IPS-20b (cell line): ENCODE data around the gene NANP.
"Not testable (repeated sequence)": the region's sequence is repeated elsewhere in the genome, so short reads cannot be mapped to it uniquely, and the experiment has no call there.

Experiments
- H3K27ac ChIP-seq: one replicate; pipeline ENCODE4 v1.5.1; 2013; ENCODE audit warnings: low read length
- H3K27me3 ChIP-seq: 2 replicates; pipeline ENCODE4 v1.6.1; 2013; ENCODE audit warnings: mild to moderate bottlenecking, low read length, inconsistent platforms; ENCODE audit not compliant: insufficient read depth
- H3K36me3 ChIP-seq: 2 replicates; pipeline ENCODE4 v1.6.1; 2013; ENCODE audit warnings: low read depth, mild to moderate bottlenecking, inconsistent platforms, low read length, moderate library complexity; ENCODE audit not compliant: insufficient read depth
- H3K4me1 ChIP-seq: 2 replicates; pipeline ENCODE4 v1.6.1; 2013; ENCODE audit warnings: mild to moderate bottlenecking, control low read depth, inconsistent platforms, low read length, moderate library complexity; ENCODE audit not compliant: insufficient read depth
- H3K4me3 ChIP-seq: 2 replicates; pipeline ENCODE4 v1.5.1; 2013; ENCODE audit warnings: mild to moderate bottlenecking, low read length, inconsistent platforms
- H3K9ac ChIP-seq: 2 replicates; pipeline ENCODE4 v1.6.1; 2013; ENCODE audit warnings: low read depth, mild to moderate bottlenecking, inconsistent platforms, low read length, moderate library complexity
- H3K9me3 ChIP-seq: 2 replicates; pipeline ENCODE4 v1.6.1; 2013; ENCODE audit warnings: mild to moderate bottlenecking, low read depth, low read length, inconsistent platforms; ENCODE audit not compliant: insufficient read depth

NANP gene

DNA sequence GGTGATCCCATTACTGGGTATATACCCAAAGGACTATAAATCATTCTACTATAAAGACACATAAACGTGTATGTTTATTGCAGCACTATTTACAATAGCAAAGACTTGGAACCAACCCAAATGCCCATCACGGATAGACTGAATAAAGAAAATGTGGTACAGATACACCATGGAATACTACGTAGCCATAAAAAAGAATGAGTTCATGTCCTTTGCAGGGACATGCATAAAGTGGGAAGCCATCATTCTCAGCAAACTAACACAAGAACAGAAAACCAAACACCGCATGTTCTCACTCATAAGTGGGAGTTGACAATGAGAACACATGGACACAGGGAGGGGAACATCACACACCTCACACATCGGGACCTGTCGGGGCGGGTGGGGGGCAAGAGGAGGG is 40.2 kb downstream of the NANP start:
- not testable (repeated sequence) for H3K9me3 ChIP-seq, H3K27ac ChIP-seq
- peak overlapping the region; percentile 99; the same call in 1 of the 2 replicates for H3K4me3 ChIP-seq

GRCh38 chr20:25580711-25581110 is 43.1 kb downstream of the NANP start:
- Histone ChIP-seq H3K27ac (no peak overlapping the region), H3K4me3 (no peak overlapping the region), H3K36me3 (peaks cover 32% of the 10 kb centered on the region), H3K27me3 (no peaks in the 10 kb centered on the region; the same call in 1 of the 2 replicates), H3K4me1 (peaks cover 11% of the 10 kb centered on the region; the same call in 1 of the 2 replicates), H3K9ac (no peak overlapping the region), H3K9me3 (no peaks in the 10 kb centered on the region)

More for the DNA sequence above, 40.2 kb downstream of the NANP start:
- not testable (repeated sequence) for H3K9ac ChIP-seq, H3K27me3 ChIP-seq
- H3K4me1 ChIP-seq = peaks cover 11% of the 10 kb centered on the region; the same call in 1 of the 2 replicates
- peaks cover 19% of the 10 kb centered on the region for H3K36me3 ChIP-seq

- Histone ChIP-seq H3K4me3 (no peak overlapping the region), H3K36me3 (peaks cover 32% of the 10 kb centered on the region), H3K9me3 (no peaks in the 10 kb centered on the region), H3K4me1 (peaks cover 11% of the 10 kb centered on the region; the same call in 1 of the 2 replicates), H3K27ac (no peak overlapping the region), H3K27me3 (no peaks in the 10 kb centered on the region), H3K9ac (no peak overlapping the region)
Observed at GRCh38 chr20:25579081-25579770, 44.6 kb downstream of the NANP start.

- no peaks in the 10 kb centered on the region for H3K27me3 ChIP-seq
- H3K36me3 ChIP-seq = peaks cover 41% of the 10 kb centered on the region
- H3K9ac ChIP-seq = no peak overlapping the region
- H3K4me1 ChIP-seq = peaks cover 11% of the 10 kb centered on the region; the same call in 1 of the 2 replicates
- no peaks in the 10 kb centered on the region for H3K9me3 ChIP-seq
- H3K27ac ChIP-seq = no peak overlapping the region
- no peak overlapping the region for H3K4me3 ChIP-seq
Observed at GRCh38 chr20:25576783-25577530, 46.9 kb downstream of the NANP start.

GRCh38 chr20:25574411-25574810 is 49.4 kb downstream of the NANP start:
- Histone ChIP-seq H3K4me1 (peaks cover 7% of the 10 kb centered on the region; the same call in 1 of the 2 replicates), H3K27me3 (no peaks in the 10 kb centered on the region), H3K27ac (no peak overlapping the region), H3K9ac (no peak overlapping the region), H3K9me3 (no peaks in the 10 kb centered on the region), H3K4me3 (no peak overlapping the region), H3K36me3 (peaks cover 34% of the 10 kb centered on the region)

GRCh38 chr20:25573288-25574251 is 50.2 kb downstream of the NANP start:
- H3K4me1 ChIP-seq = no peaks in the 10 kb centered on the region
- H3K9me3 ChIP-seq = no peaks in the 10 kb centered on the region
- H3K4me3 ChIP-seq = no peak overlapping the region
- H3K27me3 ChIP-seq = no peaks in the 10 kb centered on the region
- no peak overlapping the region for H3K27ac ChIP-seq
- no peak overlapping the region for H3K9ac ChIP-seq
- peaks cover 35% of the 10 kb centered on the region for H3K36me3 ChIP-seq

DNA sequence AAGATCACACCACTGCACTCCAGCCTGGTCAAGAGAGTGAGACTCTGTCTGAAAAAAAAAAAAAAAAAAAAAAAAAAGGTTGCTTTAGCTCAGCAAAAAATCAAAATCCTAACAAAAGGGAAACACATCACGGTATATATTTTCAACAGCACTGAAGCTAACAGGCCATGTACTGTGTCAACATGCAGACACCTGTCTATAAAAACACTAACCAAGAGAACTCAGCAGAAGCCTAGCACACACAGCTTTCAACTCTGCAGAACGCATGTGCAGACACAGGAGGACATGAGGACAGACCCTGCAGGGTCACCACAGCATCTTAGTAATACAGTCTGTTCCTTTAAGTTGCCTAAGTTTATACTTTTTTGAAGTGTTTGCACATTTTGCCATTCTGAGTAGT is 52.0 kb downstream of the NANP start:
- Histone ChIP-seq H3K36me3 (peaks cover 28% of the 10 kb centered on the region), H3K4me3 (no peak overlapping the region), H3K9ac (no peak overlapping the region), H3K27ac (no peak overlapping the region), H3K9me3 (no peaks in the 10 kb centered on the region), H3K4me1 (peaks cover 7% of the 10 kb centered on the region; the same call in 1 of the 2 replicates), H3K27me3 (no peaks in the 10 kb centered on the region)

DNA sequence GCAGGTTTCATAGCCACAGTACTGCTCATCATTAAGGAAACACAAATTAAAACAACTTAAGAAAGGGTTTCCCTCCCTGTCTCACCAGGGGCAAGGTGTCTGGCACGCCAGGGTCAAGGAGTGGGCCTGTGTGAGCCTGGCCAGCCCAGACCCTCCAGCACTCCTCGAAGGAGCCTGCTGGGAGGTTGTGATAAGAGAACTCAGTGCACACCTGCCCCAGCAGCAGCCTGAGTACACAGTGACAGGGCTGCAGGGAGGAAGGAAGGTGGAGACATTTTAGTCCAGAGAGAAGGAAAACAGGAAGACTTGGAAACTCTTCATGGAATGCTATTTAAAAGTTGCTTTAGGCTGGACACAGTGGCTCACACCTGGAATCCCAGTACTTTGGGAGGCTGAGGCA is 52.6 kb downstream of the NANP start:
- no peaks in the 10 kb centered on the region for H3K27me3 ChIP-seq
- peaks cover 24% of the 10 kb centered on the region for H3K36me3 ChIP-seq
- peaks cover 9% of the 10 kb centered on the region; the same call in 1 of the 2 replicates for H3K4me1 ChIP-seq
- H3K4me3 ChIP-seq = no peak overlapping the region
- H3K9ac ChIP-seq = no peak overlapping the region
- H3K27ac ChIP-seq = no peak overlapping the region
- no peaks in the 10 kb centered on the region for H3K9me3 ChIP-seq

DNA sequence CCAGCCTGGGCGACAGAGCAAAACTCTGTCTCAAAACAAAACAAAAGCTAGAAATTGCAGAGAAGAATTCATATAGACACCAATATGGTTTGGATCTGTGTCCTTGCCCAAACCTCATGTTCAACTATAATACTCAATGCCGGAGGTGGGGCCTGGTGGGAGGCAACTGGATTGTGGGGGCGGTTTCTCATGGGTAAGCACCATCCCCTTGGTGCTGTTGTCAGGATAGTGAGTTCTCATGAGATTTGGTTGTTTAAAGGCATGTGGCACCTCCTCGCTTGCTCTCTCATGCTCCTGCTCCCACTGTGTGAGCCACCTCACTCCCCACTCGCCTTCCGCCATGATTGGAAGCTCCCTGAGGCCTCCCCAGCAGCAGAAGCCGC is 53.7 kb downstream of the NANP start:
- no peak overlapping the region for H3K27ac ChIP-seq
- no peak overlapping the region for H3K4me3 ChIP-seq
- H3K36me3 ChIP-seq = peaks cover 24% of the 10 kb centered on the region
- H3K27me3 ChIP-seq = no peaks in the 10 kb centered on the region
- no peak overlapping the region for H3K9ac ChIP-seq
- H3K4me1 ChIP-seq = peaks cover 18% of the 10 kb centered on the region; the same call in 1 of the 2 replicates
- H3K9me3 ChIP-seq = no peaks in the 10 kb centered on the region

- H3K9ac ChIP-seq = no peak overlapping the region
- peaks cover 9% of the 10 kb centered on the region; the same call in 1 of the 2 replicates for H3K9me3 ChIP-seq
- peaks cover 20% of the 10 kb centered on the region for H3K36me3 ChIP-seq
- no peak overlapping the region for H3K27ac ChIP-seq
- no peaks in the 10 kb centered on the region for H3K27me3 ChIP-seq
- H3K4me1 ChIP-seq = peaks cover 18% of the 10 kb centered on the region; the same call in 1 of the 2 replicates
- no peak overlapping the region for H3K4me3 ChIP-seq
Observed at GRCh38 chr20:25567286-25567685, 56.5 kb downstream of the NANP start.

GRCh38 chr20:25566821-25567220 is 57.0 kb downstream of the NANP start:
- H3K27ac ChIP-seq = no peak overlapping the region
- no peak overlapping the region for H3K4me3 ChIP-seq
- peaks cover 18% of the 10 kb centered on the region; the same call in 1 of the 2 replicates for H3K4me1 ChIP-seq
- H3K27me3 ChIP-seq = no peaks in the 10 kb centered on the region
- H3K36me3 ChIP-seq = peaks cover 18% of the 10 kb centered on the region
- H3K9ac ChIP-seq = no peak overlapping the region
- H3K9me3 ChIP-seq = peaks cover 9% of the 10 kb centered on the region; the same call in 1 of the 2 replicates
